HG03045 (cell line): ENCODE results near the gene SH2D3C.
"Not testable (repeated sequence)": the region's sequence is repeated elsewhere in the genome, so short reads cannot be mapped to it uniquely, and the experiment has no call there.

Experiments used
- ATAC-seq: cut with Tn5 transposase; IDR thresholded peaks from one replicate; pipeline ENCODE4 v1.9.1; 2021; ENCODE audit warnings: mild to moderate bottlenecking, moderate library complexity; ENCODE audit not compliant: unreplicated experiment

SH2D3C gene

GRCh38 chr9:127785933-127786772, 7.7 kb upstream of the SH2D3C start, which contains the start of gene CDK9:
TSS of gene CDK9 (plus strand) at chr9:127786034. CDS start at chr9:127786149, 115 bp downstream.
- ATAC-seq: peak; percentile 70

- peak; percentile 51 for ATAC-seq
Observed at GRCh38 chr9:127785023-127785932, 6.8 kb upstream of the SH2D3C start.

GRCh38 chr9:127783111-127784008, 4.9 kb upstream of the SH2D3C start:
- ATAC-seq: no peak

- ATAC-seq: no peak
Observed at GRCh38 chr9:127781806-127782205, 3.3 kb upstream of the SH2D3C start.

GRCh38 chr9:127780909-127781308, 2.4 kb upstream of the SH2D3C start:
- ATAC-seq: not testable (repeated sequence)

- ATAC-seq: no peak
Observed at GRCh38 chr9:127780126-127780885, 1.8 kb upstream of the SH2D3C start.

- ATAC-seq: peak; percentile 48
Observed at GRCh38 chr9:127779136-127779981, 893 bp upstream of the SH2D3C start.

- ATAC-seq: no peak
Observed at GRCh38 chr9:127777368-127777980, 992 bp downstream of the SH2D3C start.

GRCh38 chr9:127776924-127777289, 1.6 kb downstream of the SH2D3C start:
- ATAC-seq: no peak

GRCh38 chr9:127776195-127776923, 2.1 kb downstream of the SH2D3C start:
- ATAC-seq: no peak

GRCh38 chr9:127773981-127774380, 4.5 kb downstream of the SH2D3C start:
- no peak for ATAC-seq

- no peak for ATAC-seq
Observed at GRCh38 chr9:127773272-127773671, 5.2 kb downstream of the SH2D3C start.

GRCh38 chr9:127772603-127773002, 5.9 kb downstream of the SH2D3C start:
- ATAC-seq: no peak

GRCh38 chr9:127771570-127772189, 6.8 kb downstream of the SH2D3C start:
- no peak for ATAC-seq

GRCh38 chr9:127770905-127771569, 7.4 kb downstream of the SH2D3C start:
- ATAC-seq: peak; percentile 90

- ATAC-seq: no peak
Observed at GRCh38 chr9:127770583-127770904, 7.9 kb downstream of the SH2D3C start.

GRCh38 chr9:127769929-127770582, 8.4 kb downstream of the SH2D3C start:
- ATAC-seq: no peak
